A673 (cell line): ENCODE results near the gene UPK2.

Experiments used
- EZH2 ChIP-seq: fragments of 200-600 bp; sonication (generic); IDR thresholded peaks from 2 replicates; pipeline ENCODE4 v1.6.1; 2017; ENCODE audit warnings: borderline replicate concordance, low read depth, mild to moderate bottlenecking, mixed read lengths, antibody characterized with exemption, low read length; ENCODE audit not compliant: poor library complexity, severe bottlenecking
- TF ChIP-seq, protein P1 (sequence below): fragments of 300-800, 200-600 bp; sonication (generic); conservative IDR thresholded peaks from 2 replicates; pipeline ENCODE4 v1.5.1; 2017; ENCODE audit warnings: low read depth, mild to moderate bottlenecking, antibody characterized with exemption, low read length, moderate library complexity, mixed read lengths

DNA sequence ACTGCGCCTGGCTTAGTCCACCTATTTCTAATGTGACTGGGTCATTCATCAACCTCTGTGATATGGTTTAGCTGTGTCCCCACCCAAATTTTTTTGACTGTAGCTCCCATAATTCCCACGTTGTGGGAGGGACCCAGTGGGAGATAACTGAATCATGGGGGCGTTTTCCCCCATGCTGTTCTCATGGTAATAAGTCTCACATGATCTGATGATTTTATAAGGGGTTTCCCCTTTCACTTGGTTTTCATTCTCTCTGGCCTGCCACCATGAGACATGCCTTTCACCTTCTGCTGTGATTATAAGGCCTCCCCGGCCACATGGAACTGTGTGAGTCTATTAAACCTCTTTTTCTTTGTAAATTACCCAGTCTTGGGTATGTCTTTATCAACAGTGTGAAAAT is 50.6 kb downstream of the UPK2 start:
- TF ChIP-seq, protein P1, sequence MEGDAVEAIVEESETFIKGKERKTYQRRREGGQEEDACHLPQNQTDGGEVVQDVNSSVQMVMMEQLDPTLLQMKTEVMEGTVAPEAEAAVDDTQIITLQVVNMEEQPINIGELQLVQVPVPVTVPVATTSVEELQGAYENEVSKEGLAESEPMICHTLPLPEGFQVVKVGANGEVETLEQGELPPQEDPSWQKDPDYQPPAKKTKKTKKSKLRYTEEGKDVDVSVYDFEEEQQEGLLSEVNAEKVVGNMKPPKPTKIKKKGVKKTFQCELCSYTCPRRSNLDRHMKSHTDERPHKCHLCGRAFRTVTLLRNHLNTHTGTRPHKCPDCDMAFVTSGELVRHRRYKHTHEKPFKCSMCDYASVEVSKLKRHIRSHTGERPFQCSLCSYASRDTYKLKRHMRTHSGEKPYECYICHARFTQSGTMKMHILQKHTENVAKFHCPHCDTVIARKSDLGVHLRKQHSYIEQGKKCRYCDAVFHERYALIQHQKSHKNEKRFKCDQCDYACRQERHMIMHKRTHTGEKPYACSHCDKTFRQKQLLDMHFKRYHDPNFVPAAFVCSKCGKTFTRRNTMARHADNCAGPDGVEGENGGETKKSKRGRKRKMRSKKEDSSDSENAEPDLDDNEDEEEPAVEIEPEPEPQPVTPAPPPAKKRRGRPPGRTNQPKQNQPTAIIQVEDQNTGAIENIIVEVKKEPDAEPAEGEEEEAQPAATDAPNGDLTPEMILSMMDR: no peak
- TF ChIP-seq EZH2: no peak
